K562 (cell line): Measurements from ENCODE around the gene LPAR5. TPM values are rescaled to one million over a fixed set of nuclear protein-coding genes. Genes with fewer than 3 reads are reported as not detected.

Source experiments
- ATAC-seq: fragments of 200-7000 bp; cut with Tn5 transposase; 3 replicates; pipeline ENCODE4 v1.9.1; 2020; ENCODE audit warnings: moderate library complexity
- BruUV-seq: library from RNA; stranded (reverse); fragments of 400-500 nt; replicated peaks from 2 replicates; lab custom pipeline; 2021; lab: Mats Ljungman, UMichigan
- CTCF ChIA-PET: fragments of 300-600 bp; formaldehyde crosslinking; extraction: SDS; loops from one replicate; lab custom pipeline; 2021; ENCODE audit warnings: low intra/inter-chr PET ratio; lab: Yijun Ruan, JAX
- POLR2A ChIA-PET: fragments of 300-600, 350-650 bp; sonication (Branson Sonifier 250); formaldehyde crosslinking; extraction: SDS; loops from one replicate; lab custom pipeline; 2021; ENCODE audit warnings: antibody characterized with exemption, inconsistent platforms; lab: Yijun Ruan, JAX
- DNase-seq, 4 experiments: peaks; one replicate each; pipeline versions ENCODE4 v3.0.0 to v3.0.0-alpha.2; 2011 to 2018; ENCODE audit warnings: low spot score in 3 of 4, mixed read lengths in 3 of 4; ENCODE audit errors: extremely low read depth in 1 of 4
- FAIRE-seq: peaks from 2 replicates; lab custom pipeline; 2011; peaks lifted over from hg19 to GRCh38; lab: Jason Lieb, UNC
- H2AFZ ChIP-seq: 2 replicates; pipeline ENCODE4 v1.6.0; 2011; ENCODE audit warnings: low read depth, low read length, control low read depth, inconsistent platforms
- H3K27ac ChIP-seq: fragments of 200-600 bp; 3 replicates; pipeline ENCODE4 v1.8.0; 2011; ENCODE audit warnings: low read depth, mild to moderate bottlenecking, control low read depth, inconsistent platforms, low read length, moderate library complexity, mixed read lengths; ENCODE audit errors: extremely low read depth
- H3K27me3 ChIP-seq, 2 experiments: fragments of 300-600 bp in 1 of 2; 2 replicates in 1 of 2; 3 replicates in 1 of 2; pipeline versions ENCODE4 v1.6.0 to v1.8.0; 2011; ENCODE audit warnings: inconsistent platforms in 2 of 2, low read length in 2 of 2, mild to moderate bottlenecking in 1 of 2, mixed read lengths in 1 of 2, moderate library complexity in 1 of 2; ENCODE audit not compliant: control insufficient read depth in 2 of 2, insufficient read depth in 2 of 2
- H3K36me3 ChIP-seq: fragments of 300-600 bp; 3 replicates; pipeline ENCODE4 v1.8.0; 2011; ENCODE audit warnings: mild to moderate bottlenecking, low read length, inconsistent platforms; ENCODE audit not compliant: control insufficient read depth, insufficient read depth
- H3K4me1 ChIP-seq, 2 experiments: fragments of 200-600 bp in 1 of 2; replicated peaks in 1 of 2; 2 replicates in 1 of 2; 3 replicates in 1 of 2; pipeline versions ENCODE4 v1.5.1 to v1.8.0; 2011; ENCODE audit warnings: inconsistent platforms in 2 of 2, low read length in 2 of 2, mild to moderate bottlenecking in 1 of 2, mixed read lengths in 1 of 2, moderate library complexity in 1 of 2; ENCODE audit not compliant: control insufficient read depth in 2 of 2, insufficient read depth in 2 of 2
- H3K4me2 ChIP-seq: 2 replicates; pipeline ENCODE4 v1.6.1; 2011; ENCODE audit warnings: low read length, control low read depth, inconsistent platforms, mixed read lengths; ENCODE audit not compliant: insufficient read depth
- H3K4me3 ChIP-seq: fragments of 200-600 bp; sonication (generic), shearing (Covaris generic); 2 replicates; pipeline ENCODE4 v1.5.1; 2016; ENCODE audit warnings: control low read depth, inconsistent platforms
- H3K79me2 ChIP-seq: fragments of 200-600 bp; 3 replicates; pipeline ENCODE4 v1.8.0; 2011; ENCODE audit warnings: low read length, inconsistent platforms; ENCODE audit not compliant: control insufficient read depth, insufficient read depth
- H3K9ac ChIP-seq, 2 experiments: 2 replicates each; pipeline versions ENCODE4 v1.6.0 to v1.6.1; 2011; ENCODE audit warnings: low read depth in 2 of 2, low read length in 2 of 2, control low read depth in 1 of 2, inconsistent platforms in 1 of 2, mild to moderate bottlenecking in 1 of 2, mixed read lengths in 1 of 2; ENCODE audit not compliant: insufficient read depth in 1 of 2
- H3K9me1 ChIP-seq: one replicate; pipeline ENCODE4 v1.6.0; 2011; ENCODE audit warnings: inconsistent platforms, mild to moderate bottlenecking, low read length, moderate library complexity; ENCODE audit not compliant: control insufficient read depth, insufficient read depth
- H3K9me3 ChIP-seq: replicated peaks from 2 replicates; pipeline ENCODE4 v1.5.1; 2011; ENCODE audit warnings: low read depth, low read length, inconsistent platforms; ENCODE audit not compliant: control insufficient read depth, insufficient read depth
- H4K20me1 ChIP-seq: replicated peaks from 2 replicates; pipeline ENCODE4 v1.6.1; 2011; ENCODE audit warnings: low read length, inconsistent platforms, mixed read lengths; ENCODE audit not compliant: control insufficient read depth, insufficient read depth
- CHCHD3 ChIP-seq: fragments of 250-450 bp; sonication (Bioruptor Pico); IDR thresholded peaks from 2 replicates; pipeline ENCODE4 v2.1.2; 2022; ENCODE audit warnings: mild to moderate bottlenecking
- FOXP4 ChIP-seq: sonication (generic); formaldehyde crosslinking; IDR thresholded peaks from 2 replicates; pipeline ENCODE4 v1.8.0; 2022; ENCODE audit warnings: mild to moderate bottlenecking, missing genetic modification reagents, borderline replicate concordance
- ILK ChIP-seq: fragments of 450-650 bp; IDR thresholded peaks from 2 replicates; pipeline ENCODE4 v1.6.1; 2016; ENCODE audit warnings: missing genetic modification characterization, low read depth, mild to moderate bottlenecking, missing compliant biosample characterization, moderate library complexity, borderline replicate concordance
- KDM2B ChIP-seq: fragments of 250-450 bp; sonication (Bioruptor Pico); IDR thresholded peaks from 2 replicates; pipeline ENCODE4 v1.8.0; 2021; ENCODE audit warnings: mild to moderate bottlenecking, moderate library complexity
- MEIS2 ChIP-seq: fragments of 450-650 bp; IDR thresholded peaks from 2 replicates; pipeline ENCODE4 v1.6.1; 2014; ENCODE audit warnings: mild to moderate bottlenecking; ENCODE audit not compliant: partially characterized antibody
- OTX1 ChIP-seq: fragments of 450-650 bp; formaldehyde crosslinking; IDR thresholded peaks from 2 replicates; pipeline ENCODE4 v1.4.0; 2022; ENCODE audit warnings: mild to moderate bottlenecking
- PURB ChIP-seq: sonication (generic); formaldehyde crosslinking; IDR thresholded peaks from 2 replicates; pipeline ENCODE4 v1.9.0; 2021; ENCODE audit warnings: low read depth, mild to moderate bottlenecking, missing genetic modification reagents
- RNF219 ChIP-seq: fragments of 250-450 bp; sonication (Bioruptor Pico); IDR thresholded peaks from 2 replicates; pipeline ENCODE4 v1.5.0; 2022; ENCODE audit warnings: mild to moderate bottlenecking
- THRB ChIP-seq: fragments of 450-650 bp; formaldehyde crosslinking; conservative IDR thresholded peaks from 2 replicates; pipeline ENCODE4 v1.4.0; 2022; ENCODE audit warnings: mild to moderate bottlenecking, missing genetic modification characterization
- ZNF280B ChIP-seq: fragments of 250-450 bp; sonication (Bioruptor Pico); IDR thresholded peaks from 2 replicates; pipeline ENCODE4 v1.5.1; 2021; ENCODE audit warnings: mild to moderate bottlenecking
- WGBS: fragments of 100-300 bp; shearing (Covaris generic); methylation state at CpG from one replicate; pipeline ENCODE4 v1.1.6; 2016; ENCODE audit warnings: low coverage, mixed read lengths; ENCODE audit not compliant: insufficient coverage; ENCODE audit errors: missing lambda C conversion rate; 5-methylcytosine and 5-hydroxymethylcytosine counted together
- in situ Hi-C: fragments of 300-500 bp; cut with MboI; formaldehyde crosslinking; loops from 4 replicates; pipeline ENCODE4 v1.15.0; 2018; ENCODE audit warnings: inconsistent platforms, mixed read lengths
- intact Hi-C: fragments of 100-400 bp; cut with micrococcal nuclease; formaldehyde crosslinking; loops from 2 replicates; pipeline ENCODE4 v1.14.2; 2022
- polyA plus RNA-seq, 8 experiments: library from polyadenylated mRNA; depleted of rRNA in 4 of 8; stranded (reverse) in 5 of 8; unstranded in 3 of 8; fragments of >200 nt; fragmentation: Nextera tagmentation in 2 of 8; fragmentation: Illumina TruSeq in 1 of 8; extraction: Ambion mirVana in 2 of 8; extraction: Trizol in 1 of 8; gene quantifications; 2 replicates each; pipeline versions ENCODE4 v1.2.1 to v1.2.3, GENCODE V29; 2011 to 2014; ENCODE audit warnings: inconsistent platforms in 1 of 8, missing spikeins in 1 of 8
- total RNA-seq, 7 experiments: library from RNA; depleted of rRNA in 6 of 7; stranded (reverse); fragments of >200 nt in 6 of 7; fragmentation: Illumina TruSeq in 2 of 7; extraction: Trizol in 2 of 7; gene quantifications; 2 replicates each; pipeline versions ENCODE4 v1.2.1 to v1.2.3, GENCODE V29; 2011 to 2021; ENCODE audit warnings: low replicate concordance in 1 of 7

LPAR5 gene
- total and polyA plus RNA-seq, 9 of the 15 experiments (the other 6 are each of a cell fraction or from before 2014, with no cell fraction given) = 1.3 to 11.7 (median 3.6) TPM

GRCh38 chr12:6574576-6575295, 61.0 kb downstream of the LPAR5 start (continued):
- TF ChIP-seq RNF219 (CRISPR knock-in tag) = no peak
- TF ChIP-seq THRB (CRISPR knock-in tag) = no peak
- TF ChIP-seq CHCHD3 (CRISPR knock-in tag) = no peak

GRCh38 chr12:6573001-6573400, 62.8 kb downstream of the LPAR5 start:
- Histone ChIP-seq H3K4me3 (no peak overlapping the region), H3K9ac (no peak overlapping the region), H3K79me2 (peaks cover 5% of the 10 kb centered on the region), H4K20me1 (no peaks in the 10 kb centered on the region), H2AFZ (no peak overlapping the region), H3K4me2 (no peak overlapping the region), H3K27ac (no peak overlapping the region), H3K9me1 (no peaks in the 10 kb centered on the region), H3K4me1 (peaks cover 0 to 14% of the 10 kb centered on the region in 2 experiments; a peak in 2 of 5 replicates), H3K9me3 (no peaks in the 10 kb centered on the region), H3K27me3 (no peaks in the 10 kb centered on the region), H3K36me3 (peaks cover 80% of the 10 kb centered on the region)
- CTCF ChIA-PET = no interaction called here
- intact Hi-C loops = no loop called here
- in situ Hi-C loops = no loop called here
- POLR2A ChIA-PET = interaction anchor here (1.1 kb wide), 1 partner anchor 33 kb away, joined by 6 read pairs; no protein-coding TSS in a partner anchor
- BruUV-seq = no TSS peak
- FAIRE-seq (no peak), ATAC-seq (no peak), DNase-seq (no peak)
- WGBS = 89% methylated on average over 7 of the region's 8 CpGs
- TF ChIP-seq PURB (CRISPR knock-in tag) (no peak), ZNF280B (CRISPR knock-in tag) (no peak), ILK (tag) (no peak), MEIS2 (no peak), CHCHD3 (CRISPR knock-in tag) (no peak), OTX1 (CRISPR knock-in tag) (no peak), FOXP4 (CRISPR knock-in tag) (no peak), KDM2B (no peak)
